HepG2 (cell line): ENCODE measurements around the gene TNRC18. TPM values are rescaled to one million over a fixed set of nuclear protein-coding genes. Genes with fewer than 3 reads are reported as not detected.

Source experiments
- ATAC-seq: fragments of 200-7000 bp; cut with Tn5 transposase; 3 replicates; pipeline ENCODE4 v1.9.1; 2020; ENCODE audit warnings: mild to moderate bottlenecking, moderate library complexity
- BruUV-seq: library from RNA; stranded (reverse); fragments of 400-500 nt; replicated peaks from 2 replicates; lab custom pipeline; 2021; lab: Mats Ljungman, UMichigan
- CTCF ChIA-PET: fragments of 300-600 bp; formaldehyde crosslinking; extraction: SDS; loops from one replicate; lab custom pipeline; 2021; ENCODE audit warnings: low total read pairs, inconsistent platforms, low intra/inter-chr PET ratio; lab: Yijun Ruan, JAX
- POLR2A ChIA-PET: fragments of 350-600 bp; sonication (Branson Sonifier 250); formaldehyde crosslinking; loops from one replicate; lab custom pipeline; 2020; ENCODE audit warnings: antibody characterized with exemption, inconsistent platforms; lab: Yijun Ruan, JAX
- DNase-seq: peaks from one replicate; pipeline ENCODE4 v3.0.0-alpha.2; 2015; ENCODE audit warnings: low spot score
- FAIRE-seq: peaks from 3 replicates; lab custom pipeline; 2011; peaks lifted over from hg19 to GRCh38; lab: Jason Lieb, UNC
- H2AFZ ChIP-seq: one replicate; pipeline ENCODE4 v1.6.1; 2011; ENCODE audit warnings: low read length, inconsistent platforms
- H3K27ac ChIP-seq: fragments of 300-600 bp; 3 replicates; pipeline ENCODE4 v1.8.0; 2011; ENCODE audit warnings: mixed run types, mild to moderate bottlenecking, mixed read lengths, low read length, inconsistent platforms; ENCODE audit not compliant: insufficient read depth; ENCODE audit errors: extremely low read length
- H3K27me3 ChIP-seq, 2 experiments: fragments of 200-600 bp in 1 of 2; 2 replicates in 1 of 2; 3 replicates in 1 of 2; pipeline versions ENCODE4 v1.6.0 to v1.8.0; 2011; ENCODE audit warnings: low read length in 2 of 2, mild to moderate bottlenecking in 2 of 2, moderate library complexity in 2 of 2, inconsistent platforms in 1 of 2; ENCODE audit not compliant: insufficient read depth in 2 of 2, control insufficient read depth in 1 of 2
- H3K36me3 ChIP-seq, 2 experiments: fragments of 200-600 bp in 1 of 2; replicated peaks in 1 of 2; 2 replicates in 1 of 2; 3 replicates in 1 of 2; pipeline versions ENCODE4 v1.5.1 to v1.8.0; 2011; ENCODE audit warnings: low read length in 2 of 2, inconsistent platforms in 1 of 2; ENCODE audit not compliant: insufficient read depth in 2 of 2, control insufficient read depth in 1 of 2
- H3K4me1 ChIP-seq: 2 replicates; pipeline ENCODE4 v1.5.1; 2012; ENCODE audit warnings: low read length, inconsistent platforms; ENCODE audit not compliant: insufficient read depth
- H3K4me2 ChIP-seq: 2 replicates; pipeline ENCODE4 v1.6.0; 2011; ENCODE audit warnings: low read depth, low read length, inconsistent platforms
- H3K4me3 ChIP-seq, 3 experiments: fragments of 200-600 bp in 1 of 3; sonication (generic), shearing (Covaris generic) in 1 of 3; replicated peaks in 1 of 3; 2 replicates each; pipeline ENCODE4 v1.5.1; 2011 to 2016; ENCODE audit warnings: low read length in 3 of 3, inconsistent platforms in 2 of 3, low read depth in 2 of 3, mild to moderate bottlenecking in 2 of 3, control low read depth in 1 of 3, mixed read lengths in 1 of 3; ENCODE audit not compliant: insufficient read depth in 1 of 3
- H3K79me2 ChIP-seq: one replicate; pipeline ENCODE4 v1.6.1; 2011; ENCODE audit warnings: low read length, inconsistent platforms; ENCODE audit not compliant: insufficient read depth
- H3K9ac ChIP-seq: 2 replicates; pipeline ENCODE4 v1.6.0; 2011; ENCODE audit warnings: mild to moderate bottlenecking, low read depth, low read length, inconsistent platforms; ENCODE audit not compliant: insufficient read depth
- H3K9me3 ChIP-seq: 2 replicates; pipeline ENCODE4 v1.5.1; 2012; ENCODE audit warnings: mild to moderate bottlenecking, low read length
- H4K20me1 ChIP-seq: 2 replicates; pipeline ENCODE4 v1.6.0; 2011; ENCODE audit warnings: inconsistent platforms, mild to moderate bottlenecking, low read length, moderate library complexity; ENCODE audit not compliant: insufficient read depth
- SPEN ChIP-seq: sonication (generic); formaldehyde crosslinking; IDR thresholded peaks from 2 replicates; pipeline ENCODE4 v1.5.1; 2020; ENCODE audit warnings: low read depth, mild to moderate bottlenecking, missing genetic modification reagents
- ZNF230 ChIP-seq: sonication (generic); formaldehyde crosslinking; IDR thresholded peaks from 2 replicates; pipeline ENCODE4 v1.4.0; 2020; ENCODE audit warnings: mild to moderate bottlenecking, missing genetic modification reagents
- ZNF263 ChIP-seq: sonication (generic); formaldehyde crosslinking; IDR thresholded peaks from 2 replicates; pipeline ENCODE4 v1.4.0; 2020; ENCODE audit warnings: missing genetic modification reagents
- ZNF589 ChIP-seq: sonication (generic); formaldehyde crosslinking; conservative IDR thresholded peaks from 2 replicates; pipeline ENCODE4 v1.8.0; 2022; ENCODE audit warnings: mild to moderate bottlenecking, moderate library complexity, missing genetic modification reagents
- ZNF607 ChIP-seq: sonication (generic); formaldehyde crosslinking; IDR thresholded peaks from 2 replicates; pipeline ENCODE4 v1.5.1; 2020; ENCODE audit warnings: missing genetic modification reagents, mild to moderate bottlenecking, borderline replicate concordance
- ZSCAN20 ChIP-seq: sonication (generic); formaldehyde crosslinking; IDR thresholded peaks from 2 replicates; pipeline ENCODE4 v1.4.0; 2020; ENCODE audit warnings: missing genetic modification reagents, mild to moderate bottlenecking, borderline replicate concordance
- WGBS: methylation state at CpG from one replicate; pipeline ENCODE4 v1.1.6; 2017; ENCODE audit warnings: low lambda C conversion rate; 5-methylcytosine and 5-hydroxymethylcytosine counted together
- in situ Hi-C: cut with HindIII; loops from 2 replicates; pipeline ENCODE4 v1.10.0; 2017; ENCODE audit warnings: low pct_unique_long_range_greater_than_20kb; ENCODE audit not compliant: extremely low pct_ligation_motif_present
- intact Hi-C: fragments of 100-400 bp; cut with micrococcal nuclease; formaldehyde crosslinking; loops from one replicate; pipeline ENCODE4 v1.10.0; 2022; ENCODE audit not compliant: unreplicated experiment
- polyA plus RNA-seq, 8 experiments: library from polyadenylated mRNA; depleted of rRNA in 3 of 8; stranded (reverse) in 7 of 8; unstranded in 1 of 8; fragments of >200 nt; fragmentation: Illumina TruSeq in 4 of 8; extraction: Trizol in 4 of 8; gene quantifications; 2 replicates each; pipeline versions ENCODE4 v1.2.1 to v1.2.3, GENCODE V29; 2011 to 2016; ENCODE audit warnings: low read depth in 4 of 8, missing spikeins in 1 of 8, mixed read lengths in 1 of 8; ENCODE audit not compliant: insufficient read depth in 1 of 8
- total RNA-seq, 5 experiments: library from RNA; depleted of rRNA; stranded (reverse); fragments of >200 nt; fragmentation: Illumina TruSeq; extraction: Trizol; gene quantifications; 2 replicates each; pipeline ENCODE4 v1.2.3, GENCODE V29; 2016; ENCODE audit warnings: low read depth in 1 of 5
- TF ChIP-seq, protein P1 (sequence below): sonication (generic); formaldehyde crosslinking; IDR thresholded peaks from 2 replicates; pipeline ENCODE4 v1.4.0; 2020; ENCODE audit warnings: missing genetic modification reagents, borderline replicate concordance
- TF ChIP-seq, protein P2 (sequence below): sonication (generic); formaldehyde crosslinking; IDR thresholded peaks from 2 replicates; pipeline ENCODE4 v1.9.0; 2022; ENCODE audit warnings: low read depth, missing genetic modification reagents
- TF ChIP-seq, protein P3 (sequence below): sonication (generic); formaldehyde crosslinking; IDR thresholded peaks from 2 replicates; pipeline ENCODE4 v1.5.0; 2020; ENCODE audit warnings: mild to moderate bottlenecking, low read depth, missing genetic modification reagents, borderline replicate concordance

Gene TNRC18
- total and polyA plus RNA-seq, 2 of the 13 experiments (the other 11 are each of a cell fraction or from before 2014, with no cell fraction given) = 11.7 to 17.4 TPM

DNA sequence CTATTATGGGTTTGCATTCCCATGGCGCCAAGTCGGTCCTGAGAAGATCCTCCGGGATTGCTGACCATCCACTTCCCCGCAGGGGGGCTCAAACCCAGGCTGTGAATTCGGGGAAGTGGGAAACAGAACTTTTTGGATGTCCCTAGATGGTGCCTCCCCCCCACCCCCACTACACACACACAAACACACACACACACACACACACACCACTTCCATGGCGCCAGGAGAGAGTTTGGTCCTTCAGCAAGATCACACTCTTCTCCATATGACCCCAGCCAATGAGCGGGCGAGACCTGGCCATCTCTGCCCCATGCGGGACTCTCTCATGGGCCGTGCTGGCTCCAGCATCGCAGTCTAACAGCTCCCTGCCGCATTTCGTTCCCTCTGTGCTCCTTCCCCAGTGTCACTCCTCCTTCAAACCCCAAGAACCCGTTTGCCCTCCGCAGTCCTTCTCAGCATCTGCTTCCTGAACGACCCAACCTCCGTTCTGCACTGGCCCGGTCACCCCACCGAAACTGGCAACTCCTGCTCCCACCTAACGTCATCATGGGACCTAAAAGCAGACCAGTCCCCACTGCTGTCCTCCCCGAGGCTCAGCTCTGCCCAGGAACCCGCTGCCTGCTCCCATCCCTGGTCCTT, 32.1 kb upstream of the TNRC18 start:
- BruUV-seq = no TSS peak
- 61% methylated on average over 22 of the region's 22 CpGs for WGBS
- no peak overlapping the region for H3K4me2 ChIP-seq
- no peak overlapping the region for H3K9ac ChIP-seq
- H3K4me1 ChIP-seq = peaks cover 19% of the 10 kb centered on the region
- no peaks in the 10 kb centered on the region for H3K9me3 ChIP-seq
- no peak overlapping the region for H3K4me3 ChIP-seq
- intact Hi-C loops (no loop called here), in situ Hi-C loops (loop anchor here (25.0 kb wide), 2 partner anchors 218 to 318 kb away; no protein-coding TSS in a partner anchor)
- ATAC-seq (no peak), FAIRE-seq (no peak), DNase-seq (no peak)
- no peak overlapping the region for H3K27ac ChIP-seq
- H3K36me3 ChIP-seq = no peaks in the 10 kb centered on the region
- TF ChIP-seq SPEN (CRISPR knock-in tag) (no peak), ZNF263 (CRISPR knock-in tag) (0 out of 2 replicates have a peak, but pooled peaks have one; percentile 27)
- ChIA-PET CTCF (no interaction called here), POLR2A (no interaction called here)
- H2AFZ ChIP-seq = no peak overlapping the region
- no peaks in the 10 kb centered on the region for H3K79me2 ChIP-seq
- peaks cover 0 to 4% of the 10 kb centered on the region in 2 experiments; a peak in 4 of 5 replicates for H3K27me3 ChIP-seq
- H4K20me1 ChIP-seq = peaks cover 3% of the 10 kb centered on the region; the same call in 1 of the 2 replicates

DNA sequence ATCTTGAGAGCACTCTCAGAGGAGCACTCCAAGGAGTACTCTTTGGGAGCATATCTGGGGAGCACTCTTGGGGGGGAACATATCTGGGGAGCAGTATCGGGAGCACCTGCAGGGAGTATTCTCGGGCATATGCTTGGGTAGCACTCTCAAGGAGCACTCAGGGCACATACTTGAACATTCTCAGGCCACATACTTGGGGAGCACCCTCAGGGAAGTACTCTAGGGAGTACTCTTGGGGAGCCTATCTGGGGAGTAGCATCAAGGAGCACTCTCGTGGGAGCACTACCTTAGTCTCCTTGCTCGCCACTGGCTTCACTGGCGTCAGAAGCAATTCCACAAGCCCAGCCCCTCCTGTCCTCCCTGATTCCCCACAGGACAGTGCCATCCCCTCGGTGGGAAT, 31.5 kb upstream of the TNRC18 start:
- 61% methylated on average over 6 of the region's 6 CpGs for WGBS
- Histone ChIP-seq H3K4me2 (no peak overlapping the region), H3K4me3 (no peak overlapping the region), H4K20me1 (peaks cover 3% of the 10 kb centered on the region; the same call in 1 of the 2 replicates), H3K4me1 (peaks cover 24% of the 10 kb centered on the region), H3K27me3 (peaks cover 0 to 4% of the 10 kb centered on the region in 2 experiments; a peak in 4 of 5 replicates), H2AFZ (no peak overlapping the region), H3K9ac (no peak overlapping the region), H3K36me3 (no peaks in the 10 kb centered on the region), H3K9me3 (no peaks in the 10 kb centered on the region), H3K27ac (no peak overlapping the region), H3K79me2 (no peaks in the 10 kb centered on the region)
- POLR2A ChIA-PET = no interaction called here
- no TSS peak for BruUV-seq
- ATAC-seq = no peak
- intact Hi-C loops (no loop called here), in situ Hi-C loops (loop anchor here (25.0 kb wide), 2 partner anchors 218 to 318 kb away; no protein-coding TSS in a partner anchor)
- CTCF ChIA-PET = no interaction called here
- FAIRE-seq = no peak
- DNase-seq = no peak
- TF ChIP-seq ZSCAN20 (CRISPR knock-in tag) (no peak), ZNF607 (no peak), ZNF230 (CRISPR knock-in tag) (no peak), ZNF589 (no peak), ZNF263 (CRISPR knock-in tag) (peak; percentile 93)
- TF ChIP-seq, protein P1, sequence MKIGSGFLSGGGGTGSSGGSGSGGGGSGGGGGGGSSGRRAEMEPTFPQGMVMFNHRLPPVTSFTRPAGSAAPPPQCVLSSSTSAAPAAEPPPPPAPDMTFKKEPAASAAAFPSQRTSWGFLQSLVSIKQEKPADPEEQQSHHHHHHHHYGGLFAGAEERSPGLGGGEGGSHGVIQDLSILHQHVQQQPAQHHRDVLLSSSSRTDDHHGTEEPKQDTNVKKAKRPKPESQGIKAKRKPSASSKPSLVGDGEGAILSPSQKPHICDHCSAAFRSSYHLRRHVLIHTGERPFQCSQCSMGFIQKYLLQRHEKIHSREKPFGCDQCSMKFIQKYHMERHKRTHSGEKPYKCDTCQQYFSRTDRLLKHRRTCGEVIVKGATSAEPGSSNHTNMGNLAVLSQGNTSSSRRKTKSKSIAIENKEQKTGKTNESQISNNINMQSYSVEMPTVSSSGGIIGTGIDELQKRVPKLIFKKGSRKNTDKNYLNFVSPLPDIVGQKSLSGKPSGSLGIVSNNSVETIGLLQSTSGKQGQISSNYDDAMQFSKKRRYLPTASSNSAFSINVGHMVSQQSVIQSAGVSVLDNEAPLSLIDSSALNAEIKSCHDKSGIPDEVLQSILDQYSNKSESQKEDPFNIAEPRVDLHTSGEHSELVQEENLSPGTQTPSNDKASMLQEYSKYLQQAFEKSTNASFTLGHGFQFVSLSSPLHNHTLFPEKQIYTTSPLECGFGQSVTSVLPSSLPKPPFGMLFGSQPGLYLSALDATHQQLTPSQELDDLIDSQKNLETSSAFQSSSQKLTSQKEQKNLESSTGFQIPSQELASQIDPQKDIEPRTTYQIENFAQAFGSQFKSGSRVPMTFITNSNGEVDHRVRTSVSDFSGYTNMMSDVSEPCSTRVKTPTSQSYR (CRISPR knock-in tag) = no peak
- TF ChIP-seq, protein P2, sequence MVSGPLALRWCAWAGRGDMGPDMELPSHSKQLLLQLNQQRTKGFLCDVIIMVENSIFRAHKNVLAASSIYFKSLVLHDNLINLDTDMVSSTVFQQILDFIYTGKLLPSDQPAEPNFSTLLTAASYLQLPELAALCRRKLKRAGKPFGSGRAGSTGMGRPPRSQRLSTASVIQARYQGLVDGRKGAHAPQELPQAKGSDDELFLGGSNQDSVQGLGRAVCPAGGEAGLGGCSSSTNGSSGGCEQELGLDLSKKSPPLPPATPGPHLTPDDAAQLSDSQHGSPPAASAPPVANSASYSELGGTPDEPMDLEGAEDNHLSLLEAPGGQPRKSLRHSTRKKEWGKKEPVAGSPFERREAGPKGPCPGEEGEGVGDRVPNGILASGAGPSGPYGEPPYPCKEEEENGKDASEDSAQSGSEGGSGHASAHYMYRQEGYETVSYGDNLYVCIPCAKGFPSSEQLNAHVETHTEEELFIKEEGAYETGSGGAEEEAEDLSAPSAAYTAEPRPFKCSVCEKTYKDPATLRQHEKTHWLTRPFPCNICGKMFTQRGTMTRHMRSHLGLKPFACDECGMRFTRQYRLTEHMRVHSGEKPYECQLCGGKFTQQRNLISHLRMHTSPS (CRISPR knock-in tag) = no peak
- TF ChIP-seq, protein P3, sequence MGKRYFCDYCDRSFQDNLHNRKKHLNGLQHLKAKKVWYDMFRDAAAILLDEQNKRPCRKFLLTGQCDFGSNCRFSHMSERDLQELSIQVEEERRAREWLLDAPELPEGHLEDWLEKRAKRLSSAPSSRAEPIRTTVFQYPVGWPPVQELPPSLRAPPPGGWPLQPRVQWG (CRISPR knock-in tag) = no peak
